C4-2B (cell line): ENCODE measurements around the gene PTOV1.

Experiments
- H3K27ac ChIP-seq: fragments of 450-650 bp; 2 replicates; pipeline ENCODE4 v1.5.1; 2017
- CTCF ChIP-seq: fragments of 450-650 bp; conservative IDR thresholded peaks from 2 replicates; pipeline ENCODE4 v1.5.1; 2017; ENCODE audit warnings: mild to moderate bottlenecking
- ZFX ChIP-seq: fragments of 450-650 bp; IDR thresholded peaks from 2 replicates; pipeline ENCODE4 v1.6.1; 2017

PTOV1 gene

GRCh38 chr19:49864890-49865289 lies 13.9 kb downstream of the PTOV1 start:
- peak overlapping the region; percentile 96; the same call in 1 of the 2 replicates for H3K27ac ChIP-seq
- TF ChIP-seq ZFX (no peak), CTCF (no peak)

GRCh38 chr19:49866933-49867782 lies 16.2 kb downstream of the PTOV1 start, which contains the start of gene PNKP:
PNKP (minus strand) TSS chr19:49867576; CDS start chr19:49867204, 372 bp downstream.
- peak; percentile 64; the same call in 1 of the 2 replicates for TF ChIP-seq ZFX
- TF ChIP-seq CTCF: no peak
- H3K27ac ChIP-seq: peak within 1 kb of the TSS; percentile 96

- TF ChIP-seq ZFX: no peak
- no peak for TF ChIP-seq CTCF
- H3K27ac ChIP-seq: peak overlapping the region; percentile 96
Observed at GRCh38 chr19:49869009-49869483, 18.1 kb downstream of the PTOV1 start.

GRCh38 chr19:49869484-49870308 lies 18.7 kb downstream of the PTOV1 start:
- H3K27ac ChIP-seq: peak overlapping the region; percentile 96
- TF ChIP-seq CTCF (no peak), ZFX (peak; percentile 75; the same call in 1 of the 2 replicates)

GRCh38 chr19:49870309-49870901 lies 19.4 kb downstream of the PTOV1 start:
- TF ChIP-seq CTCF (no peak), ZFX (no peak)
- H3K27ac ChIP-seq: peak overlapping the region; percentile 96

GRCh38 chr19:49871349-49871985 lies 20.5 kb downstream of the PTOV1 start:
- no peak overlapping the region; the same call in 1 of the 2 replicates for H3K27ac ChIP-seq
- TF ChIP-seq ZFX (no peak), CTCF (no peak)
